Activated naive CD8-positive, alpha-beta T cell treated with anti-CD3 and anti-CD28 coated beads, Interleukin-2, amount 10 ng/mL, durations not matched to agents 7 days and 5 days (primary cell): Measurements from ENCODE around the gene EFNA1. TPM values are rescaled to one million over a fixed set of nuclear protein-coding genes. Genes with fewer than 3 reads are reported as not detected.
"Not testable (repeated sequence)": the region's sequence is repeated elsewhere in the genome, so short reads cannot be mapped to it uniquely, and the experiment has no call there.

ENCODE experiments used
- ATAC-seq: fragments of 150-1000 bp; cut with Tn5 transposase; one replicate; pipeline ENCODE4 v1.10.0; 2021; ENCODE audit warnings: low read depth, moderate library complexity
- POLR2A ChIA-PET: fragments of 350-600 bp; sonication (Branson Sonifier 250); formaldehyde crosslinking; loops from one replicate; lab custom pipeline; 2021; ENCODE audit warnings: antibody characterized with exemption; lab: Charles Lee
- DNase-seq: peaks from one replicate; pipeline ENCODE4 v3.0.0; 2021
- H3K27ac Mint-ChIP-seq: one replicate; pipeline ENCODE4 v1.8.0; 2022; ENCODE audit warnings: mild to moderate bottlenecking, mixed read lengths
- H3K27me3 Mint-ChIP-seq: one replicate; pipeline ENCODE4 v1.8.0; 2022; ENCODE audit warnings: mild to moderate bottlenecking, moderate library complexity, mixed read lengths
- H3K36me3 Mint-ChIP-seq: one replicate; pipeline ENCODE4 v1.8.0; 2021; ENCODE audit warnings: mild to moderate bottlenecking, mixed read lengths
- H3K4me1 Mint-ChIP-seq: one replicate; pipeline ENCODE4 v1.8.0; 2021; ENCODE audit warnings: mixed read lengths
- H3K4me3 Mint-ChIP-seq: one replicate; pipeline ENCODE4 v1.8.0; 2022; ENCODE audit warnings: mild to moderate bottlenecking, moderate library complexity, mixed read lengths
- H3K9me3 Mint-ChIP-seq: one replicate; pipeline ENCODE4 v1.8.0; 2021; ENCODE audit warnings: mixed read lengths
- total RNA-seq, 2 experiments: library from RNA; stranded (reverse); gene quantifications; one replicate each; pipeline ENCODE4 v1.2.3, GENCODE V29; 2021

Gene EFNA1
- total RNA-seq, 2 experiments from 2014 or later = 0.25 to 0.48 TPM

GRCh38 chr1:155160128-155160527 lies 32.5 kb downstream of the EFNA1 start:
- Mint-ChIP-seq H3K27ac (no peak overlapping the region), H3K9me3 (no peaks in the 10 kb centered on the region), H3K4me3 (no peak overlapping the region), H3K36me3 (no peaks in the 10 kb centered on the region), H3K27me3 (peaks cover 7% of the 10 kb centered on the region), H3K4me1 (no peaks in the 10 kb centered on the region)
- no peak for ATAC-seq
- POLR2A ChIA-PET = no interaction called here
- no peak for DNase-seq

- DNase-seq, H3K4me1 Mint-ChIP-seq, H3K4me3 Mint-ChIP-seq, POLR2A ChIA-PET, H3K27ac Mint-ChIP-seq, ATAC-seq, H3K36me3 Mint-ChIP-seq, H3K9me3 Mint-ChIP-seq, H3K27me3 Mint-ChIP-seq: not testable (repeated sequence)
Measured at GRCh38 chr1:155162631-155163030, 35.0 kb downstream of the EFNA1 start.

GRCh38 chr1:155163785-155164184 lies 36.1 kb downstream of the EFNA1 start:
- POLR2A ChIA-PET, H3K4me3 Mint-ChIP-seq, ATAC-seq, H3K36me3 Mint-ChIP-seq, DNase-seq, H3K27ac Mint-ChIP-seq, H3K9me3 Mint-ChIP-seq, H3K27me3 Mint-ChIP-seq: not testable (repeated sequence)
- H3K4me1 Mint-ChIP-seq = peaks cover 13% of the 10 kb centered on the region

- not testable (repeated sequence) for H3K27me3 Mint-ChIP-seq, H3K9me3 Mint-ChIP-seq, H3K4me3 Mint-ChIP-seq, H3K27ac Mint-ChIP-seq, ATAC-seq, H3K36me3 Mint-ChIP-seq, DNase-seq
- peaks cover 13% of the 10 kb centered on the region for H3K4me1 Mint-ChIP-seq
- POLR2A ChIA-PET = interaction anchor here (0.6 to 0.7 kb wide), 2 partner anchors 208 to 858 kb away, joined by 3 to 4 read pairs; no protein-coding TSS in a partner anchor
Measured at GRCh38 chr1:155164625-155165024, 36.9 kb downstream of the EFNA1 start.

GRCh38 chr1:155166051-155166470 lies 38.4 kb downstream of the EFNA1 start:
- H3K36me3 Mint-ChIP-seq = peaks cover 12% of the 10 kb centered on the region
- H3K27me3 Mint-ChIP-seq = no peaks in the 10 kb centered on the region
- H3K4me1 Mint-ChIP-seq = peaks cover 13% of the 10 kb centered on the region
- no peaks in the 10 kb centered on the region for H3K9me3 Mint-ChIP-seq
- H3K27ac Mint-ChIP-seq = no peak overlapping the region
- POLR2A ChIA-PET = interaction anchor here (1.0 kb wide), 1 partner anchor 75 kb away, joined by 3 read pairs; no protein-coding TSS in a partner anchor
- DNase-seq (no peak), ATAC-seq (no peak)
- no peak overlapping the region for H3K4me3 Mint-ChIP-seq

GRCh38 chr1:155166471-155167165 lies 38.9 kb downstream of the EFNA1 start:
- Mint-ChIP-seq H3K4me3 (peak overlapping the region; percentile 63), H3K9me3 (no peaks in the 10 kb centered on the region), H3K4me1 (peaks cover 13% of the 10 kb centered on the region), H3K36me3 (peaks cover 12% of the 10 kb centered on the region), H3K27ac (no peak overlapping the region), H3K27me3 (no peaks in the 10 kb centered on the region)
- POLR2A ChIA-PET = interaction anchor here (1.0 to 2.9 kb wide), 3 partner anchors 37 to 75 kb away, joined by 3 to 15 read pairs (median 3); no protein-coding TSS in a partner anchor
- DNase-seq (no peak), ATAC-seq (no peak)

- peaks cover 19% of the 10 kb centered on the region for H3K4me1 Mint-ChIP-seq
- H3K9me3 Mint-ChIP-seq = no peaks in the 10 kb centered on the region
- peaks cover 12% of the 10 kb centered on the region for H3K36me3 Mint-ChIP-seq
- POLR2A ChIA-PET = interaction anchor here (0.9 to 2.9 kb wide), 4 partner anchors 38 to 82 kb away, joined by 3 to 15 read pairs (median 4); no protein-coding TSS in a partner anchor
- peak overlapping the region; percentile 63 for H3K4me3 Mint-ChIP-seq
- no peaks in the 10 kb centered on the region for H3K27me3 Mint-ChIP-seq
- H3K27ac Mint-ChIP-seq = peak overlapping the region; percentile 54
- DNase-seq (peak; percentile 87), ATAC-seq (peak; percentile 76)
Measured at GRCh38 chr1:155167166-155168104, 39.8 kb downstream of the EFNA1 start.

GRCh38 chr1:155168105-155168445 lies 40.4 kb downstream of the EFNA1 start:
- POLR2A ChIA-PET = interaction anchor here (0.9 to 2.9 kb wide), 4 partner anchors 39 to 83 kb away, joined by 3 to 15 read pairs (median 4); no protein-coding TSS in a partner anchor
- H3K9me3 Mint-ChIP-seq, H3K27ac Mint-ChIP-seq, H3K4me3 Mint-ChIP-seq, DNase-seq, ATAC-seq, H3K27me3 Mint-ChIP-seq: not testable (repeated sequence)
- Mint-ChIP-seq H3K4me1 (peaks cover 21% of the 10 kb centered on the region), H3K36me3 (peaks cover 13% of the 10 kb centered on the region)

- ATAC-seq (no peak), DNase-seq (no peak)
- H3K27me3 Mint-ChIP-seq = no peaks in the 10 kb centered on the region
- POLR2A ChIA-PET = interaction anchor here (1.0 to 2.9 kb wide), 2 partner anchors 77 to 80 kb away, joined by 4 to 15 read pairs; no protein-coding TSS in a partner anchor
- no peak overlapping the region for H3K4me3 Mint-ChIP-seq
- H3K36me3 Mint-ChIP-seq = peaks cover 14% of the 10 kb centered on the region
- H3K4me1 Mint-ChIP-seq = peaks cover 26% of the 10 kb centered on the region
- no peaks in the 10 kb centered on the region for H3K9me3 Mint-ChIP-seq
- no peak overlapping the region for H3K27ac Mint-ChIP-seq
Measured at GRCh38 chr1:155168456-155169210, 41.0 kb downstream of the EFNA1 start.

- Mint-ChIP-seq H3K27me3 (no peaks in the 10 kb centered on the region), H3K27ac (no peak overlapping the region), H3K36me3 (peaks cover 14% of the 10 kb centered on the region), H3K4me1 (peaks cover 28% of the 10 kb centered on the region), H3K9me3 (no peaks in the 10 kb centered on the region), H3K4me3 (no peak overlapping the region)
- no peak for ATAC-seq
- DNase-seq = no peak
- POLR2A ChIA-PET = interaction anchor here (2.9 kb wide), 1 partner anchor 78 kb away, joined by 15 read pairs; no protein-coding TSS in a partner anchor
Measured at GRCh38 chr1:155169541-155169940, 41.9 kb downstream of the EFNA1 start.

GRCh38 chr1:155170101-155170785 lies 42.6 kb downstream of the EFNA1 start:
- no peak overlapping the region for H3K27ac Mint-ChIP-seq
- peaks cover 14% of the 10 kb centered on the region for H3K36me3 Mint-ChIP-seq
- H3K4me1 Mint-ChIP-seq = peaks cover 33% of the 10 kb centered on the region
- no peak for DNase-seq
- H3K9me3 Mint-ChIP-seq = no peaks in the 10 kb centered on the region
- H3K27me3 Mint-ChIP-seq = no peaks in the 10 kb centered on the region
- ATAC-seq = no peak
- POLR2A ChIA-PET = no interaction called here
- no peak overlapping the region for H3K4me3 Mint-ChIP-seq

- H3K36me3 Mint-ChIP-seq = peaks cover 14% of the 10 kb centered on the region
- DNase-seq = no peak
- no peaks in the 10 kb centered on the region for H3K9me3 Mint-ChIP-seq
- no peak for ATAC-seq
- no peak overlapping the region for H3K4me3 Mint-ChIP-seq
- peaks cover 33% of the 10 kb centered on the region for H3K4me1 Mint-ChIP-seq
- no peaks in the 10 kb centered on the region for H3K27me3 Mint-ChIP-seq
- H3K27ac Mint-ChIP-seq = no peak overlapping the region
- POLR2A ChIA-PET = no interaction called here
Measured at GRCh38 chr1:155170806-155171205, 43.1 kb downstream of the EFNA1 start.
